GM18870 (cell line): ENCODE results near the gene VAMP7.
"Not testable (repeated sequence)": the region's sequence is repeated elsewhere in the genome, so short reads cannot be mapped to it uniquely, and the experiment has no call there.

ENCODE experiments used
- ATAC-seq: cut with Tn5 transposase; IDR thresholded peaks from one replicate; pipeline ENCODE4 v1.9.1; 2021; ENCODE audit warnings: moderate library complexity; ENCODE audit not compliant: unreplicated experiment

Gene VAMP7

GRCh38 chrX:155900765-155901164 is 19.6 kb downstream of the VAMP7 start:
- ATAC-seq, result no peak

DNA sequence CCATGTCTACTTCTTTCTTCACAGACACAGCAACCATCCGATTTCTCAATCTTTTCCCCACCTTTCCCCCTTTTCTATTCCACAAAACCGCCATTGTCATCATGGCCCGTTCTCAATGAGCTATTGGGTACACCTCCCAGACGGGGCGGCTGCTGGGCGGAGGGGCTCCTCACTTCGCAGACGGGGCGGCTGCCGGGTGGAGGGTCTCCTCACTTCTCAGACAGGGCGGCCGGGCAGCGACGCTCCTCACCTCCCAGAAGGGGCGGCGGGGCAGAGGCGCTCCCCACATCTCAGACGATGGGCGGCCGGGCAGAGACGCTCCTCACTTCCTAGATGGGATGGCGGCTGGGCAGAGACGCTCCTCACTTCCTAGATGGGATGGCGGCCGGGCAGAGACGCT is 26.5 kb downstream of the VAMP7 start:
- not testable (repeated sequence) for ATAC-seq

DNA sequence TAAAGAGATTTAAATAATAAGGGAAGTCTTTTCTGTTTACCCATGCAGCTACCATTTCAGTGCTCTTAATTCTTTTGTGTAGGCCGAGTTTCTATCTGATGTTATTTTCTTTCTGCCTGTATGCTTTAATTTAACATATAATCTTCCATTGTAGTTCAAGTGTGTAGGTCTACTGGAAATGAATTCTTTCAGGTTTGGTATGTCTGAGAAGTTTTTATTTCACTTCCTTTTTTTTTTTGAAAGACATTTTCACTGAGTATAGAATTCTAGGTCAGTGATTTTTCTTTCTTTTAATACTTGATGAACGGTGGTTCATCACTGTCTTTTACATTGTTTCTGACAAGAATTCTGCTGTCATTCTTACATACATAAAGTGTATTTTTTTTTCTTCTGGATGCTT is 42.1 kb downstream of the VAMP7 start:
- no peak for ATAC-seq

DNA sequence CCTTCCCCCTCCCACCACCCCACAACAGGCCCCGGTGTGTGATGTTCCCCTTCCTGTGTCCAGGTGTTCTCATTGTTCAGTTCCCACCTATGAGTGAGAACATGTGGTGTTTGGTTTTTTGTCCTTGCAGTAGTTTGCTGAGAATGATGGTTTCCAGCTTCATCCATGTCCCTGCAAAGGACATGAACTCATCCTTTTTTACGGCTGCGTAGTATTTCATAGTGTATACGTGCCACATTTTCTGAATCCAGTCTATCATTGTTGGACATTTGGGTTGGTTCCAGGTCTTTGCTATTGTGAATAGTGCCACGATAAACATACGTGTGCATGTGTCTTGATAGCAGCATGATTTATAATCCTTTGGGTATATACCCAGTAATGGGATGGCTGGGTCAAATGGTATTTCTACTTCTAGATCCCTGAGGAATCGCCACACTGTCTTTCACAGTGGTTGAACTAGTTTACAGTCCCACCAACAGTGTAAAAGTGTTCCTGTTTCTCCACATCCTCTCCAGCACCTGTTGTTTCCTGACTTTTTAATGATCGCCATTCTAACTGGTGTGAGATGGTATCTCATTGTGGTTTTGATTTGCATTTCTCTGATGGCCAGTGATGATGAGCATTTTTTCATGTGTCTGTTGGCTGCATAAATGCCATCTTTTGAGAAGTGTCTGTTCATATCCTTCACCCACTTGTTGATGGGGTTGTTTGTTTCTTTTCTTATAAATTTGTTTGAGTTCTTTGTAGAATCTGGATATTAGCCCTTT is 49.9 kb downstream of the VAMP7 start:
- not testable (repeated sequence) for ATAC-seq

DNA sequence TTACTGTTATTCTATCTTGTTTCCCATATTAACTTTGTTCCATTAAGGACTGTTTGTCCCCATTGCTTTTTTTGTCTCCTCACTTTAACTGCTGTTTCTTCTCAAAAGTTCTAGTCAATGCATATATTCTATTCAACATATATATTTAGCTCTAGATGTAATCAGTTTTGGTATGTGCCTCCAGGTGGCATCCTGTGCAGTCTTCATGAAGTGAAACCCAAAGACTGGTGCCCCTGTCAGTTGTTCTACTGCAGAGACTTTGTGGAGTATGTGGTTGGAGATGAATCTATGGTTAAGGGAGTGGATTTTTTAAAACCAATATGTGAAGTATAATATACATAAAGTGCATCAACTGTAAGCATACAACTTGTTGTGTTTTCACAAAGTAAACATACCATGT is 57.0 kb downstream of the VAMP7 start:
- no peak for ATAC-seq

DNA sequence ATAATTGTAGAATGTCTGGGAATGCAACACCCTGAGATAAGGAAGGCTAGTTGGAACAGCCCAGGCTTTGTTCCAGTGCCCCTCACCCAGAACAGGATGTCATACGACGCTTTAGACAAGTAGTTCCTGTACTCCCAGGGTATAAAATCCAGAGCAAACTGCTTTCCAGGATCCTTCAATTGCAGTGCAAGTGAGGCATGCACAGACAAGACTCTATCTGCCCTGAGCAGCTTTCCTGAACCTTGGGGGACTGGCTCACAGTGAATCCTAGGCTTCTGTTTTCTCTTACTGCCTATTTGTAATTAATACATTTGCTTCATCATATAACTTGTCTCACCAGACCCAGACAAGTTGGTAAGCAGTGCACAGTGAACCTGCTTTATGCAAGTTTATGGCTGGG is 68.0 kb downstream of the VAMP7 start:
- ATAC-seq, result no peak

DNA sequence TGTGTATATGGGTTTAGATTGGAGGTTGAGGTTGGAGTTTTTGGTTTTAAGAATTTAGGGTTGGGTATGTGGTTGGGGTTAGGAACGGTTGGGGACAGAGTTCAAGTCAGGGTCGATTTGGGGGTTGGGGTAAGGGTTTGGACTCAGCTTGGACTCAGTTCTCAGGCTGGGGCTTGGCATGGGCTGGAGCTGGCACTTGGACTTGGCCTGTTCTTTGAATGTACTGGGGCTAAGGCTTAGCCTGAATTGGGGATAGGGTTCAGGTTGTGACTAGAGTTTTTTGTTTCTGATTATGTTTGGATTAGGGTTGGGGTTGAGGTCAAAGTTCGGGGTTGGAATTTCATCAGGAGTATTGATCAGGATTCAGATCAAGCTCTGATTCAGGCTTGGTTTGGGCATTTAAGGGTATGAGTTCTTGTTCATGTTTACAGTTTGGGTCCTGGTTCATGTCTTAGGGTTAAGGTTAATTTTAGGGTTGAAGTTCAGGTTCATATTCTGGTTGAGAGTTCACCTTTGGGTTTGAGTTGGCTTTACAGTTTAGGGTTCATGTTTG is 70.2 kb downstream of the VAMP7 start:
- no peak for ATAC-seq

- ATAC-seq, result no peak
These were observed 71.9 kb downstream of the VAMP7 start for GRCh38 chrX:155953055-155953454.

GRCh38 chrX:155954793-155955192 is 73.6 kb downstream of the VAMP7 start:
- ATAC-seq, result no peak

- no peak for ATAC-seq
These were observed 75.0 kb downstream of the VAMP7 start for GRCh38 chrX:155956099-155956498.

DNA sequence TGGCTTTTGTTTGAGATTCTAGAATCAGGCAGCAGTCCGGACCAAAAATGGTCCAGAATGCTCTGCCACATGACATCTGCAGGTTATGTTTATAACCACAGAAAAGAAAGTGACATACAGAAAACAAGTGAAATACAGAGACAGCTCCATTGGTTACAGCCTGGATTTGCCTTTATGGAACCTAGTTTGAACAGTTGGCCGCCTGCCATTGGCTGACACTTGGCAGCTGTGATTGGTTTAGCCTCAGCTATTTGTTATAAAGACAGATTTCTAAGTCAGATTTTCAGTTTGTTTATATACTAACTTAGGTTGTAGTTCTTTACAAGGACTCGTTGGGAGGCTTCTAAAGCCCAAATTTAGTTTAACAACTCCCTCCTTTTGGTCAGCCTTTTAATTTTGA is 75.5 kb downstream of the VAMP7 start:
- no peak for ATAC-seq

DNA sequence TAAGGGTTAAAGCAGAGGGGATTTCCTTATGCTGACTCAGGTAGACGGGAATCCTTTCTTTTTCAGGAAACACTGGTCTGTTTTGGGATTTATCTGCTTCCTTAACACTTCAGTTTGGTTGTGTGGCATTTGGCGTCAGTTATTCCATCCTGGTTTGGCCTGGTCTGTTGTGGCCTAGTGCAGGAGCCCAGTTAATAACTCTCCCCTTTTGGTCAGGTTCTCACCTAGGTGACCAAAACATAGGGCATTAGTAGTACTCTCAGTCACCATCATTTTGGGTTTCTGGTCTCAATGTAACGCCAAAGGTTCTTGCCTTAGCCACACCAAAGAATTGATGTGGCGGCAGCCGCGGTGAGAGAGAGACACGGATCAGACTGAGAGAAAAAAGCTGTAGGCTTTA is 76.7 kb downstream of the VAMP7 start:
- no peak for ATAC-seq

GRCh38 chrX:155959018-155959587 is 78.0 kb downstream of the VAMP7 start:
- no peak for ATAC-seq

- no peak for ATAC-seq
These were observed 81.8 kb downstream of the VAMP7 start for GRCh38 chrX:155962906-155963305.

GRCh38 chrX:155966876-155967275 is 85.7 kb downstream of the VAMP7 start:
- no peak for ATAC-seq

- ATAC-seq, result no peak
These were observed 86.6 kb downstream of the VAMP7 start for GRCh38 chrX:155967653-155968325.

GRCh38 chrX:155968326-155968661 is 87.1 kb downstream of the VAMP7 start:
- ATAC-seq, result no peak

DNA sequence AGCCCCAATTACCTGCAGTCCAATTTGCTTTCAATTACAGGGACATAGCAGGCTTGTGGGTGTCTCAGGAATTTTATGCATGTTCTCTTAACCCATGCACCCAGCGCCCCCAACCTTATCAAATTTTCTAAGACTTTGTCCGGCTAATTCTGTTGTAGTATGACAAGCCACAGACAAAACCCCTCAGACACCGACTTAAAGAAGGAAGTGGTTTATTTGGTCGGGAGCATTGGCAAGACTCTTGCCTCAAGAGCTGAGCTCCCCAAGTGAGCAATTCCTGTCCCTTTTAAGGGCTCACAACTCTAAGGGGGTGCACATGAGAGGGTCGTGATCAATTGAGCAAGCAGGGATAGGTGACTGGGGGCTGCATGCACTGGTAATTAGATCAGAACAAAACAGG is 87.6 kb downstream of the VAMP7 start:
- ATAC-seq, result no peak

- not testable (repeated sequence) for ATAC-seq
These were observed 90.5 kb downstream of the VAMP7 start for GRCh38 chrX:155971658-155972057.

DNA sequence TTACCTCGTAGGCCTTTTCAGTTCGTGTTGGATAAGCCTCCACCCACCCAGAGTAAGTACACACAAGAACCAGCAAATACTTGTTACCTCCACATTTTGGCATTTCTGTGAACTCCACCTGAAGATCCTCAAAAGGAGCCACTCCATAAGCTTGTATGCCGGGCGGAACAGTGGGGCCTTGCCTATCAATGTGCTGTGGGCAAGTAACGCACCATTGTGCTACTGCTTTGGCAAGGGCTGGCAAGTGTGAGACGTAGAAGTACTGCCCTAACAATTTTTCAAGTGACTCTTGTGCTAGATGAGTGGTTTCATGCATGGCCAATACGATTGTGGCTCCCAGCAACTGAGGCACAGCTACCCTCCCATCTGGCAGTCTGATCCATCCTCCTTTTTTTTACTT is 91.1 kb downstream of the VAMP7 start:
- ATAC-seq, result not testable (repeated sequence)

GRCh38 chrX:155983326-155983725 is 102.2 kb downstream of the VAMP7 start:
- ATAC-seq, result no peak

DNA sequence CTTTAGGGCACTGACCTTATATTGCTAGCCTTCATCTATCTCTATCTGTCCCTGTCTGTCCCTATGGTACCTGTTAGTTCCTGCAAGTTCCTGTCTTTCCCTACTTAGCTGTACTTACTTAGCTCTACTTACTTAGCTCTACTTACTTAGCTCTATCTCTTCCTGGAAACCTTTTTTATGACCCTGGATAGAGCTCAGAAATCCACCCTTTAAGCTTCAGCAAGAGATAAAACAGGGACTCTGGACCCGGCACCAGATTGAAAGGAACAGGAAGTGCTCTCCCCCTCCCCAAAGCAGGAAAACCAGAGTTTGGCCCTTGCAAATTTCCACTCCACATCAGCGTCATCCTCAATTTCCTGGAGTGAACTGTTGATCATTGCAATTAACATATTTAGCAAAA is 104.1 kb downstream of the VAMP7 start:
- no peak for ATAC-seq
